Suppressor macrophage treated with lipopolysaccharide for 1 hour (primary cell): ENCODE measurements around the gene XIST.
"Not testable (repeated sequence)": the region's sequence is repeated elsewhere in the genome, so short reads cannot be mapped to it uniquely, and the experiment has no call there.

ENCODE experiments used
- DNase-seq, 3 donors: peaks; one replicate each; pipeline ENCODE4 v3.0.0-alpha.2; 2020 to 2022

Gene XIST

DNA sequence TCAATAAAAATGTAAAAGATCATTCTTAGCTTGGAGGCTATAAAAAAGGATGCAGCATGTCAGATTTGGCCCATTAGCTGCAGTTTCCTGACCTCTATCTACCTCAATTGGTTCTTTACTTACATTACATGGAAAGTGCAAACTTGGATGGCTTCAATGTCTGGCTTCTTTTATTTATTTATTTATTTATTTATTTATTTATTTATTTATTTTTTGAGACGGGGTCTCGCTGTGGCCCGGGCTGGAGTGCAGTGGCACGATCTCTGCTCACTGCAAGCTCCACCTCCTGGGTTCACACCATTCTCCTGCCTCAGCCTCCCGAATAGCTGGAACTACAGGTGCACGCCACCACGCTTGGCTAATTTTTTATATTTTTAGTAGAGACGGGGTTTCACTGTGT lies 60.0 kb downstream of the XIST start:
- not testable (repeated sequence) for DNase-seq

DNA sequence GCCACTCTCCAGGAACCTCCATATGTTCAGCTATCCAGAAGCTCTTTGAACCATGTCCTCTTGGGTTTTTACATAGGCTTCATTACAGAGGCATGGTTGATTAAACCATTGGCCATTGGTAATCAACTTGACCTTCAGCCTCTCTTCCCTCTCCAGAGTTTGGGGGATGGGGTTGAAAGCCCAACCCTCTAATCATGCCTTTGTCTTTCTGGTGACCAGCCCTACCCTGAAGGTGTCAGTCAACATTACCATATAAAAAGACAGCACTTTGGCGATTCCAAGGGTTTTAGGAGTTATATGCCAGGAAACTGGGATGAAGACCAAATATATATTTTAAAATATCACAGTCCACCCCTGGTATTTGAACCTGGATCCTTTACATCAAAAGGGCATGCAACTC lies 67.0 kb downstream of the XIST start:
- DNase-seq = no peak
